OCI-M2 (cell line): ENCODE data around the gene KIF27.
"Not testable (repeated sequence)": the region's sequence is repeated elsewhere in the genome, so short reads cannot be mapped to it uniquely, and the experiment has no call there.

ENCODE experiments used
- DNase-seq: peaks from one replicate; lab custom pipeline; 2025; ENCODE audit not compliant: unreplicated experiment; lab: John Stamatoyannopoulos, UW

KIF27 gene

GRCh38 chr9:83920927-83921707, at the start of gene KIF27:
TSS of gene KIF27 (minus strand) at chr9:83921432. CDS start at chr9:83915591, 5,841 bp downstream.
- DNase-seq = peak; percentile 49

- no peak for DNase-seq
These were observed 48.4 kb upstream of the KIF27 start for GRCh38 chr9:83969602-83970001.

- DNase-seq = no peak
These were observed 45.8 kb upstream of the KIF27 start for GRCh38 chr9:83967073-83967472.

GRCh38 chr9:83966209-83966582, 45.0 kb upstream of the KIF27 start:
- no peak for DNase-seq

GRCh38 chr9:83965350-83966208, 44.3 kb upstream of the KIF27 start:
- no peak for DNase-seq

- DNase-seq = no peak
These were observed 43.7 kb upstream of the KIF27 start for GRCh38 chr9:83964973-83965349.

- DNase-seq = no peak
These were observed 40.9 kb upstream of the KIF27 start for GRCh38 chr9:83962165-83962564.

GRCh38 chr9:83960991-83961390, 39.8 kb upstream of the KIF27 start:
- DNase-seq = no peak

- DNase-seq = no peak
These were observed 37.8 kb upstream of the KIF27 start for GRCh38 chr9:83959061-83959460.

GRCh38 chr9:83957248-83957513, 35.9 kb upstream of the KIF27 start:
- DNase-seq = no peak

- DNase-seq = no peak
These were observed 35.4 kb upstream of the KIF27 start for GRCh38 chr9:83956436-83957247.

GRCh38 chr9:83956086-83956435, 34.8 kb upstream of the KIF27 start:
- no peak for DNase-seq

GRCh38 chr9:83948096-83948495, 26.9 kb upstream of the KIF27 start:
- DNase-seq = not testable (repeated sequence)

GRCh38 chr9:83940590-83941303, 19.5 kb upstream of the KIF27 start:
- DNase-seq = no peak

- no peak for DNase-seq
These were observed 16.7 kb upstream of the KIF27 start for GRCh38 chr9:83937861-83938455.

- DNase-seq = no peak
These were observed 15.3 kb upstream of the KIF27 start for GRCh38 chr9:83936523-83936922.

GRCh38 chr9:83935276-83935935, 14.2 kb upstream of the KIF27 start:
- DNase-seq = no peak

- no peak for DNase-seq
These were observed 13.5 kb upstream of the KIF27 start for GRCh38 chr9:83934569-83935275.

GRCh38 chr9:83933790-83934189, 12.6 kb upstream of the KIF27 start:
- DNase-seq = no peak

- no peak for DNase-seq
These were observed 11.6 kb upstream of the KIF27 start for GRCh38 chr9:83932851-83933250.
